Uterus (tissue), 2 donors: ENCODE measurements around the gene SPTLC2.

Experiments used
- POLR2A ChIP-seq, 2 donors: fragments of 450-650 bp; IDR thresholded peaks; one replicate each; pipeline ENCODE4 v1.6.1; 2016; ENCODE audit warnings: antibody characterized with exemption in 2 of 2, mild to moderate bottlenecking in 1 of 2, moderate library complexity in 1 of 2
- TF ChIP-seq, protein P1 (sequence below), 4 experiments: fragments of 200-600 bp in 2 of 4; fragments of 450-650 bp in 2 of 4; sonication (generic) in 2 of 4; IDR thresholded peaks; one replicate each; pipeline ENCODE4 v1.5.1; 2016 to 2019; ENCODE audit warnings: antibody characterized with exemption in 4 of 4, mild to moderate bottlenecking in 2 of 4, moderate library complexity in 1 of 4

DNA sequence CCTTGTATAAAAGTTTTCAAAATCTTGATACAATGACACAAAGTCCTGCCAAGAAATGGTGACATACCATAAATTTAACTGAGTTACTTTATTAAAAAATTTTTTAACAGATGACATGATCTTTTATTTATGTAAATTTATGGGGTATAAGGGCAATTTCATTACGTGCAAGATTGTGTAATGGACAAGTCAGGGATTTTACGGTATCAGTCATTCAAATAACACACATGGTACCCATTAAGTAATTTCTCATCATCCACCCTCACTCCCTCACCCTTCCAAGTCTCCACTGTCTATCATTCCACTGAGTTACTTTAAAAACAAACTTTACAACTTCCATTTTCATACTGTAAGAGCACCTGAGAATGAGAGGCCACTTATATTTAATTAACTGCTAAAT, 37.4 kb downstream of the SPTLC2 start:
- TF ChIP-seq, protein P1, sequence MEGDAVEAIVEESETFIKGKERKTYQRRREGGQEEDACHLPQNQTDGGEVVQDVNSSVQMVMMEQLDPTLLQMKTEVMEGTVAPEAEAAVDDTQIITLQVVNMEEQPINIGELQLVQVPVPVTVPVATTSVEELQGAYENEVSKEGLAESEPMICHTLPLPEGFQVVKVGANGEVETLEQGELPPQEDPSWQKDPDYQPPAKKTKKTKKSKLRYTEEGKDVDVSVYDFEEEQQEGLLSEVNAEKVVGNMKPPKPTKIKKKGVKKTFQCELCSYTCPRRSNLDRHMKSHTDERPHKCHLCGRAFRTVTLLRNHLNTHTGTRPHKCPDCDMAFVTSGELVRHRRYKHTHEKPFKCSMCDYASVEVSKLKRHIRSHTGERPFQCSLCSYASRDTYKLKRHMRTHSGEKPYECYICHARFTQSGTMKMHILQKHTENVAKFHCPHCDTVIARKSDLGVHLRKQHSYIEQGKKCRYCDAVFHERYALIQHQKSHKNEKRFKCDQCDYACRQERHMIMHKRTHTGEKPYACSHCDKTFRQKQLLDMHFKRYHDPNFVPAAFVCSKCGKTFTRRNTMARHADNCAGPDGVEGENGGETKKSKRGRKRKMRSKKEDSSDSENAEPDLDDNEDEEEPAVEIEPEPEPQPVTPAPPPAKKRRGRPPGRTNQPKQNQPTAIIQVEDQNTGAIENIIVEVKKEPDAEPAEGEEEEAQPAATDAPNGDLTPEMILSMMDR (IDR thresholded peaks at IDR 0.05), result no peak
- no peak for TF ChIP-seq POLR2A (IDR thresholded peaks at IDR 0.05)
